Cardiac muscle cell (in vitro differentiated cells and primary cell): ENCODE results near the gene CRHR1. TPM values are rescaled to one million over a fixed set of nuclear protein-coding genes. Genes with fewer than 3 reads are reported as not detected.

Experiments
- DNase-seq, 2 donors: peaks; one replicate each; pipeline versions ENCODE4 v3.0.0 to v3.0.0-alpha.2; 2010 to 2017; ENCODE audit warnings: low read depth in 1 of 2, low spot score in 1 of 2
- H3K27ac ChIP-seq: fragments of 200-600 bp; sonication (generic); 2 replicates; pipeline ENCODE4 v1.5.1; 2016
- H3K27me3 ChIP-seq: fragments of 200-600 bp; sonication (generic); 2 replicates; pipeline ENCODE4 v1.6.0; 2016; ENCODE audit warnings: control low read depth
- H3K36me3 ChIP-seq: fragments of 200-600 bp; sonication (generic); 2 replicates; pipeline ENCODE4 v1.5.1; 2016; ENCODE audit warnings: control low read depth
- H3K4me1 ChIP-seq: fragments of 200-600 bp; sonication (generic); 2 replicates; pipeline ENCODE4 v1.8.1; 2017; ENCODE audit warnings: low read depth, mild to moderate bottlenecking, mixed run types
- H3K4me3 ChIP-seq: fragments of 200-600 bp; sonication (generic); 2 replicates; pipeline ENCODE4 v1.5.1; 2016; ENCODE audit warnings: mild to moderate bottlenecking
- H3K9me3 ChIP-seq: fragments of 200-600 bp; sonication (generic); 2 replicates; pipeline ENCODE4 v1.5.1; 2017; ENCODE audit warnings: low read depth, mild to moderate bottlenecking, control low read depth
- polyA plus RNA-seq: library from polyadenylated mRNA; unstranded; fragments of >200 nt; fragmentation: Nextera tagmentation; extraction: Ambion mirVana; gene quantifications from 2 replicates; pipeline ENCODE4 v1.2.1, GENCODE V29; 2016
- total RNA-seq: library from RNA; depleted of rRNA; stranded (reverse); fragments of >200 nt; gene quantifications from 2 replicates; pipeline ENCODE4 v1.2.3, GENCODE V29; 2016
- TF ChIP-seq, protein P1 (sequence below): IDR thresholded peaks from 2 replicates; pipeline ENCODE4 v1.5.1; 2012; ENCODE audit warnings: low read depth, mild to moderate bottlenecking, low read length

The CRHR1 gene
- total and polyA plus RNA-seq, 2 experiments from 2014 or later = 0.86 TPM; not detected in 1

DNA sequence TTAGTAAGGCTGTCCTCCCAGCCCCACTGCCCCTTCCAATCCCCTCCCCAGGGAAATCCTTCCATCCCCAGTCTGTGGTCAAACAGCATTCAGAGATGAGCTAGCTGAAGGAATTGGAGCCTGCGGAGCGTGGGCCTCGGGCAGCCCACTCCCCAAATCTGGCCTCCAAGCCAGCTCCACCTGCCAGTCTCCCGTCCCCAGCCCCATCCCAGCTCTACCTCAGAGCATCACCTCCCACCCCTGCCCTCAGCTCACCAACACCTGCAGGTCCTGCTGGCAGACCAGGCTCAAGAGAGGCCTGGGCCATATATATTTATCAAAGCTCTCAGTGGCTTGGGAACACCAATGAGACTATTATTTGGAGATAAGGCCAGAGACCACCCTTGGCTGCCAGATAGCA is 55.3 kb downstream of the CRHR1 start:
- TF ChIP-seq, protein P1, sequence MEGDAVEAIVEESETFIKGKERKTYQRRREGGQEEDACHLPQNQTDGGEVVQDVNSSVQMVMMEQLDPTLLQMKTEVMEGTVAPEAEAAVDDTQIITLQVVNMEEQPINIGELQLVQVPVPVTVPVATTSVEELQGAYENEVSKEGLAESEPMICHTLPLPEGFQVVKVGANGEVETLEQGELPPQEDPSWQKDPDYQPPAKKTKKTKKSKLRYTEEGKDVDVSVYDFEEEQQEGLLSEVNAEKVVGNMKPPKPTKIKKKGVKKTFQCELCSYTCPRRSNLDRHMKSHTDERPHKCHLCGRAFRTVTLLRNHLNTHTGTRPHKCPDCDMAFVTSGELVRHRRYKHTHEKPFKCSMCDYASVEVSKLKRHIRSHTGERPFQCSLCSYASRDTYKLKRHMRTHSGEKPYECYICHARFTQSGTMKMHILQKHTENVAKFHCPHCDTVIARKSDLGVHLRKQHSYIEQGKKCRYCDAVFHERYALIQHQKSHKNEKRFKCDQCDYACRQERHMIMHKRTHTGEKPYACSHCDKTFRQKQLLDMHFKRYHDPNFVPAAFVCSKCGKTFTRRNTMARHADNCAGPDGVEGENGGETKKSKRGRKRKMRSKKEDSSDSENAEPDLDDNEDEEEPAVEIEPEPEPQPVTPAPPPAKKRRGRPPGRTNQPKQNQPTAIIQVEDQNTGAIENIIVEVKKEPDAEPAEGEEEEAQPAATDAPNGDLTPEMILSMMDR = no peak
- no peaks in the 10 kb centered on the region for H3K27me3 ChIP-seq
- no peaks in the 10 kb centered on the region for H3K9me3 ChIP-seq
- no peak overlapping the region for H3K27ac ChIP-seq
- no peak for DNase-seq
- H3K4me1 ChIP-seq = no peaks in the 10 kb centered on the region
- no peaks in the 10 kb centered on the region for H3K36me3 ChIP-seq
- no peak overlapping the region for H3K4me3 ChIP-seq

DNA sequence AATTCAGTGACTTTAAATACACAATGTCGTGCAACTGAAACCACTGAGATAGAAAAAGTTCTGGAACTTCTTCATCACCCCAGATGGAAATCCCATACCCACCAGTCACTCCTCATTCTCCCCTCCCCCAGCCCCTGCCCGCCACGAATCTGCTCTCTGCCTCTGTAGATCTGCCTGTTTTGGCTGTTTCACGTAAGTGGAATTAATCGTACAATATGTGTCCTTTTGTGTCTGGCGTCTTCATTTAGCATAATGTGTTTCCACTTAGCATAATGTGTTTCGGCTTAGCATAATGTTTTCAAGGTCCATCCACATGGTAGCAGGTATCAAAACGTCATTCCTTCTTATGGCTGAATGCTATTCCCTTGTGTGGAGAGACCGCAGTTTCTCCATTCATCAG is 57.1 kb downstream of the CRHR1 start:
- H3K4me1 ChIP-seq = no peaks in the 10 kb centered on the region
- no peaks in the 10 kb centered on the region for H3K9me3 ChIP-seq
- H3K4me3 ChIP-seq = no peak overlapping the region
- no peaks in the 10 kb centered on the region for H3K36me3 ChIP-seq
- no peaks in the 10 kb centered on the region for H3K27me3 ChIP-seq
- DNase-seq = no peak
- TF ChIP-seq, protein P1 = no peak
- no peak overlapping the region for H3K27ac ChIP-seq

DNA sequence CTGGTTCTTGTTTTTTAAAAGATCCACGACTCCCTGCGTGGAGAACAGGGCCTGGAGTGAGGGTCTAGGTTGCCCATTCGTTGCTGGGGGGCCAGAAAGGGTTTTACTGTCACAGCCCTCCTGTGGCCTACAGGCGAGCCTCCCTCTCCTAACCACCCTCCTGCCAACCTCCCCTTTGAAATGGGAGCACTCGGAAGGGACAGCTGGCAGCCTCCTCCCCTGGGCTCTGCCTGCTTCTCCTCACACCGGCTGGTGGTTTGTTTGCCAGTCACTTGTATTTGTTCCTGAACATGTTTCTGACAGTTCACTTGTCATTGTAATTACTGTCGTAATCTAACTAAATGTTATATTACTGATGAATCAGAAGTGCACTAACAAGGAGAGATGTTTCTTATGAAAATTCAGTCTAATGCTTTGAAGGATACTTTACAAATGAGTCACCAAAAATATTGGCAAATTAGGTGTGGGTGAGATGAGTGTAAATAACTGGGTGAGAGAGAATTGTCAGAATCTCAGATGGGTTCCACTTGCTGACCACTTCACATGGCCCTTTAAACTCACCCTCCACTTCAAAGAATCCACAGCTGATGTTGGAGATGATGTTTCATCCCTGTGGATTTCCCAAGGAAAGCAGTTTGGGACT is 57.9 kb downstream of the CRHR1 start:
- TF ChIP-seq, protein P1 = no peak

DNA sequence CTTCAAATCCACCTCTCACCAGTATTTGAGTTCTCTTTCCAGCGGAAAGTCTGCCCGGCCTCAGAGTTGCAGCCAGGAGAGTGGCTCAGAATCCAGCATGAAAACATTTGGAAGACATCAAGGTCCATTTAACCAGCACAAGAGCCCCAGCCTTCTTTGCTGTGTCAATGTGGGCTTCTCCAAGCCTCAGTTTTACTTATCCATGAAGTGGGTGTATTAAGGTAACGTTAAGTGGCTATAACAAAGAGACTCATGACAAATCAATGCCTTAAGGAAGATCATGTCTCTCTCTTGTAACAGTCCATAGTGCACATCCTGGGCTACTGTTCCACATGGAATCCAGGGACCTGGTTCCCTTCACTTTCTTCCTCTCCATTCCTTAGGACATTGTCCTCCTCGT is 59.6 kb downstream of the CRHR1 start:
- Histone ChIP-seq H3K27me3 (no peaks in the 10 kb centered on the region), H3K9me3 (no peaks in the 10 kb centered on the region), H3K4me1 (no peaks in the 10 kb centered on the region), H3K36me3 (no peaks in the 10 kb centered on the region), H3K4me3 (no peak overlapping the region), H3K27ac (no peak overlapping the region)
- DNase-seq = no peak
- TF ChIP-seq, protein P1 = no peak

More for the DNA sequence above, 57.9 kb downstream of the CRHR1 start:
- Histone ChIP-seq H3K4me3 (no peak overlapping the region), H3K4me1 (no peaks in the 10 kb centered on the region), H3K9me3 (no peaks in the 10 kb centered on the region), H3K27ac (no peak overlapping the region), H3K27me3 (no peaks in the 10 kb centered on the region), H3K36me3 (no peaks in the 10 kb centered on the region)
- no peak for DNase-seq

DNA sequence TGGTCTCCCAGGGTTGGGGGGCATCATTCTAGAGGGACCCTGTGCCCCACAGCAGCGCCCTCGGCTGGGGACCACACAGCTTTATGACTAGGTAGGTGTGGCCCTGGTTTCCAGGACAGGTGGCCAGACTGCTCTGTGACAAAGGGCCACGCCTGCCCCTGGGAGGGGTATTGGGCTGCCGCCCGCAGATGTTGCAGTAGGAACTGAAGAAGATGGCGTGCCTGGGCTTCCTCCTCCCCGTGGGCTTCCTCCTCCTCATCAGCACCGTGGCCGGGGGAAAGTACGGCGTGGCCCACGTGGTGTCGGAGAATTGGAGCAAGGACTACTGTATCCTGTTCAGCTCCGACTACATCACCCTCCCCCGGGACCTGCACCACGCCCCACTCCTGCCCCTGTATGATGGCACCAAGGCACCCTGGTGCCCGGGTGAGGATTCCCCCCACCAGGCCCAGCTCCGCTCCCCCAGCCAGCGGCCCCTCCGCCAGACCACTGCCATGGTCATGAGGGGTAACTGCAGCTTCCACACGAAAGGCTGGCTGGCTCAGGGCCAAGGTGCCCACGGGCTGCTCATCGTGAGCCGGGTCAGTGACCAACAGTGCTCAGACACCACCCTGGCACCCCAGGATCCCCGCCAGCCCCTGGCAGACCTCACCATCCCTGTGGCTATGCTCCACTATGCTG is 60.7 kb downstream of the CRHR1 start, which contains the start of gene SPPL2C:
Gene SPPL2C (plus strand): TSS at position 187 of the 681 bp plus-strand sequence. CDS start 26 bp downstream, at position 213.
- H3K4me3 ChIP-seq = no peak within 1 kb of the TSS
- TF ChIP-seq, protein P1 = no peak
- no peak within 1 kb of the TSS for H3K27ac ChIP-seq
- no peaks in the 10 kb centered on the region for H3K4me1 ChIP-seq
- H3K9me3 ChIP-seq = no peaks in the 10 kb centered on the region
- DNase-seq = no peak
- no peaks in the 10 kb centered on the region for H3K27me3 ChIP-seq
- H3K36me3 ChIP-seq = no peaks in the 10 kb centered on the region
